SW480 (cell line): Measurements from ENCODE around the gene MYH7.
"Not testable (repeated sequence)": the region's sequence is repeated elsewhere in the genome, so short reads cannot be mapped to it uniquely, and the experiment has no call there.

Experiments used
- DNase-seq: peaks from one replicate; pipeline ENCODE4 v3.0.0-alpha.2; 2016; ENCODE audit warnings: low spot score

MYH7 gene

GRCh38 chr14:23430016-23430722 is 5.3 kb downstream of the MYH7 start:
- DNase-seq = no peak

- DNase-seq = no peak
Observed at GRCh38 chr14:23428686-23429495, 6.6 kb downstream of the MYH7 start.

GRCh38 chr14:23425798-23426197 is 9.7 kb downstream of the MYH7 start:
- not testable (repeated sequence) for DNase-seq

DNA sequence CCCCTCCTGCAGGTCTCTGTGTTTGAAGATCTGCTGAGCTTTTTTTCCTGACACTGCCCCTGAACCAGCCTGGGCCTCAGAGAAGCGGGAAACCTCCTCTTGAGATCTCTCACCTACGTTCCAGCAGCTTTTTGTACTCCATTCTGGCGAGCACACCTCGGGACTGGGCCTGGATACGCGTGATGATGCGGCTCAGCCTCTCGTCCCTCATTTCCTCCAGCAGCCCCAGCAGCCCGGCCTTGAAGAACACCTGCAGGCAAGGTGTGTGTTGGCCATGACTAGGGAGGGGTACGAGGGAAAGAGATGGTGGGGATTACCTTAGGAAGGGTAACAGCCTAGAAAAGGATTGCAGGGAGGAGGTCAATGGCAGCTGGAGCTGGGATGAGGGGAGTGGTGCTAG is 10.3 kb downstream of the MYH7 start:
- no peak for DNase-seq

GRCh38 chr14:23423657-23424056 is 11.8 kb downstream of the MYH7 start:
- no peak for DNase-seq

GRCh38 chr14:23421594-23421993 is 13.9 kb downstream of the MYH7 start:
- no peak for DNase-seq

- DNase-seq = not testable (repeated sequence)
Observed at GRCh38 chr14:23419646-23420045, 15.8 kb downstream of the MYH7 start.

DNA sequence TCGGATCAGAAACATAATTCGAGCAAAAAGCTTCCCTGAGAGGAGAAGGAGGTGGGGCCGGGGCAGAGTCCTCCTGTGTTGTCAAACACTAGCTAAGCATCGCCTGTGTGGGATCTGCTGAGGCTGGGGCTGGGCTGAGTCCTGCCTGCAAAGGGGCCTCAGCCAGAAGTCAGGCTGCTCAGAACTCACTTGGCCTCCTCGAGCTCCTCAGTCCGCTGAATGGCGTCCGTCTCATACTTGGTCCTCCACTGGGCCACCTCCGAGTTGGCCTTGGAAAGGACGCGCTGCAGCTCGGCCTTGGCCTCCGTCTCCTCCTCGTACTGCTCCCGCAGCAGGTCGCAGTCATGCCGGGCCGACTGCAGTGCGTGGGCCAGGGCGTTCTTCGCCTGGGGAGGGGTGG is 17.4 kb downstream of the MYH7 start:
- no peak for DNase-seq

DNA sequence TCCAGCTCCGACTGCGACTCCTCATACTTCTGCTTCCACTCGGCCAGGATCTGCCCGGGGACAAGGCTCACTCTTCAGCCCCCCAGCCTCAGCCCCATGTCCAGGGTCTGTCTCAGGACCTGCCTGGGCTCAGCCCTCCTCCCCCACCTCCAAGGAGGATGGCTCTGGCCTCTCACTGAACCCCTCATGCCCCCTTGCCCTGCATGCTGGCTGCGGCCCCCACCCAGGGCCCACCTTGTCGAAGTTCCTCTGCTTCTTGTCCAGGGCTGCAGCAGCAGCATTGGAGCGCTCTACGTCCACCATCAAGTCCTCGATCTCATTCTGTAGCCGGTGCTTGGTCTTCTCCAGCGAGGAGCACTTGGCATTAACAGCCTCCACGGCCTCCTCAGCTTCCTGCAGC is 18.2 kb downstream of the MYH7 start:
- DNase-seq = not testable (repeated sequence)

GRCh38 chr14:23416801-23417200 is 18.7 kb downstream of the MYH7 start:
- DNase-seq = no peak

DNA sequence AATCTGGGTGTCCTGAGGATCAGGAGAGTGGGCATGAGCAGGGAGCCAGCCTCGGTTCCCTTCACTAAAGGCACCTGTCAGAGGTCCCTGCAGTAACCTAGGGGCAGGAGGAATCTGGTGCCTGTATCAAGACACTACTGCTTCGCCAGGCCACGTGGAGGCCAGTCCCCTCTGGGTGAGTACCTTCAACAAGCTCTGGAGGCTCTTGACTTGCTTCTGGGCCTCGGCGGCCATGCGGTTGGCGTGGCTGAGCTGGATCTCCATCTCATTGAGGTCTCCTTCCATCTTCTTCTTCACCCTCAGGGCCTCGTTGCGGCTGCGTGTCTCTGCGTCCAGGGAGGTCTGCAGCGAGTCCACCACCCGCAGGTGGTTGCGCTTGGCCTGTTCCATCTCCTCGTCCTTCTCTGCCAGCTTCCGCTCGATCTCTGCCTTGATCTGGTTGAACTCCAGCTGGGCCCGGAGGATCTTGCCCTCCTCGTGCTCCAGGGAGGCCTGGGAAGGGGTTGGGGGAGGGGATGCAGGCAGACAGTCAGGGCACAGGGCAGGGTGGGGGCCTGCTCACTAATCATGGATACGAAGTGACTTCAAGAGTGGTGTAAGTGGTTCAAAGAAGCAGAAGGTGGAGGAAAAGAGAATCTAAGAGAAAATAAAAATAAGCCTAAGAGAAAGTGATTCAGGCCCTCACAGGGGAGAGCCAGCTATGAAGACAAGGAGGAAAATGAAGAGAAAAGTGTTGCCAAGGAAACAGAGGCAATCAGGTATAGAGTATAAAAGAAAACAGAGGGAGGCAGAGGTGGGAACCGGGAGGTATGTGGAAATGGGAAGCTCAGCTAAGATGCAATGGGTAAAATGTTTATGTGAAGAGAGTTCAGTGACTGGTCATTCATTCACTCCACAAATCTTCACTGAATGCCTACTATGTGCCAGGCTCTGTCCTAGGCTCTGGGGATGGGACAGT is 19.4 kb downstream of the MYH7 start:
- no peak for DNase-seq

GRCh38 chr14:23414906-23415820 is 20.3 kb downstream of the MYH7 start:
- no peak for DNase-seq

DNA sequence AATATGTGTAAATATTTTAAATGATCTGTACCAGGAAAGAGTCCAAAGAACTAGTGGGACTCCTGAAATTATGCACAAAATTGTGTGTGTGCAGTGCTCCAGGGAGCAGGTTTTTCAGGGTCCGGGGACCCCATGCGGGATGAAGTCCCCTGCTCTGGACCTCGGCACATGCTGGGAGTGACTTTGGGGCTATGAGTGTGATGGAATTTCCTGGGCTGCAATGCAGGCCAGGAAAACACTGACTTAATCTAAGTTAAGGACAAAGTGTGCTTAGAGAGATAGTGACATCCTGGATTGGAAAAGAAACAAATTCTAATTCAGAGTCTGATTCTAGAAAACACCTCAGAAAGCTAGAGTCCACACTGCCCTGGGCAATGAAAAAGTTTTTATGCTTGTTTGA is 21.2 kb downstream of the MYH7 start:
- no peak for DNase-seq

DNA sequence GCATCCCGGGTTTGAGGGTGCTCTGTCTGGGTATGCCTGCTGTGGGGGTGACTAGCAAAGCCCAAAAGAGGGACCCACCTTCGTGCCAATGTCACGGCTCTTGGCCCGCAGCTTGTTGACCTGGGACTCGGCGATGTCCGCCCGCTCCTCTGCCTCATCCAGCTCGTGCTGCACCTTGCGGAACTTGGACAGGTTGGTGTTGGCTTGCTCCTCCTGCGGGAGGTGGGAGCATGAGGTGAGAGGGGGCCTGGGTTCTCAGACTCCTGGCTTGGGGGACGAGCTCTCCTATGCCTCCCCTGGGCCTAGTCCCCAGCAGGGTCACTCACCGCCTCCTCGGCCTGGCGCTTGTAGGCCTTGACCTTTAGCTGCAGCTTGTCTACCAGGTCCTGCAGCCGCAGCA is 21.8 kb downstream of the MYH7 start:
- no peak for DNase-seq

- no peak for DNase-seq
Observed at GRCh38 chr14:23411563-23412525, 23.6 kb downstream of the MYH7 start.

- no peak for DNase-seq
Observed at GRCh38 chr14:23409966-23410635, 25.4 kb downstream of the MYH7 start.

DNA sequence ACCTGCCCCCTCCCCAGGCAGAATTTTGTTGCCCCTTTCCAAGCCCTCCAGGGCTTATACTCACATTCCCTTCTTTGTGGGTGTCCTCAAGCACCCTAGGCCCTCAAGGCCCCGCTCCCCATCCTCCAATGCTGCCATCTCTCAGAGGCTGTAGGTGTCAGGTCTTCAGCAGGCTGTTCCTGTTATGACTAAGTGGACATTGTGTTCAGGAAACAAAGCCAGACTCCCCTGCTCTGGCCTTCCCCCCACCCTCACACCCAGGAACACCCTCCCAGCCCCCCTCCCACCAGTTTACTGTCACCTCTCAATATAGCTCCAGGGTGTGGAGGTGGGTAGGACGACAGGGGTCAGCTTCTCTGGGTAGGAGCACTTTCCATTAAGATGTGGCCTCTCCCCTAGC is 26.0 kb downstream of the MYH7 start:
- no peak for DNase-seq

DNA sequence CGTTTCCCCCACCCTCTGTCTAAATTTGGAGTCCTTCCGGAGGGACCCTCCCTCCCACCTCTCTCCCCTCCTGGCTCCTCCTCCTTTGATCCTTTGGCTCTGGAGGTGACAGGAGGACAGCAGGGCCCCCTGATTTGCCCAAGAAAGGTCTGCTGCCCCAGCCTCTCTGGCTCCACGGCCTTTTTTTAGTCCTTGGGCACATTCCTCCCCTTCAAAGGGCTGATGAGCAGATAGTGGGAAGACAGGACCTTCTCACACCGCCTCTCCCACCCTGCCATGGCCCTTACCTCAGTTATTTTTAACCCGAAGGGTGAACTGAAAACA is 27.2 kb downstream of the MYH7 start:
- no peak for DNase-seq

DNA sequence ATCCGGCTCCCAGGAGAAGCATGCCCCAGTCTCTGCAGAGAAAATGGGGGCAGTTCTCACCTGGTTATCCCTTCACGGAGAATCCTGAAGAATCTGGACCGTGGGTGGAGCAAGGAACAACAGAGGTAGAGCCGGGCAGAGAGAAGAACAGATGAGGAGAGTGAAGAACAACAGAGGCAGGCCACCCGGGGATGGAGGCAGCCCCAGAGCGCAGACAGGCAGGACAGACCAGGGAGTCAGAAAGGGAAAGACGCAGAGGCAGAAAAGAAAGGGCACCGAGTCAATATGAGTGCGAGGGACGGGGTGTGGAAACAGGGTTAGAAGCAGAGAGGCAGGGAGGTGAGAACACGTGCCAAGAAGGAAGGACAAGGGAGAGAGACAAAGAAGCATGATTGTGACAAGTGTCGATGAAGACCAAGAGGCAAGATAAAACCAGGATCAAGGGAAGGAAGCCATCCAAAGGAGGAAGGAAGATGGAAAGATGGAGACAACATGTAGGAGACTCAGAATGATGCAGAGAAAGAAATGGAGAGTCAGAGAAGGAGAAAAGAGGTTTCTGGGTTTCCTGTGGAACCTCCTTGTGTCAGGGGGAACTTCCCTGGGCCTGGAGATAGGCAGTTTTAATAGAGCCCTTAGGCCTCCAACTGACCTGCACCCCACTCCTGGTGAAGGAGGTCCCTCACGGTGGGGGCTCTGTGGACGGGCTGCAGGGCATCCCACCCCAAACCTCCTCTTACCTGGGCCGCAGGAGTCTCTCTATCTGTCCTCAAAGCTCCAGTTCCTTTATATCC is 27.7 kb downstream of the MYH7 start, which contains the start of gene MYH6:
Gene MYH6 (minus strand): TSS at position 758 of the 791 bp plus-strand sequence. CDS start 1,050 bp downstream, outside the sequence.
- no peak for DNase-seq
